ENCODE data around the gene SLC5A4. TPM values are rescaled to one million over a fixed set of nuclear protein-coding genes. Genes with fewer than 3 reads are reported as not detected.

Gene SLC5A4
- total RNA-seq, 1 experiment from 2014 or later, result not detected

DNA sequence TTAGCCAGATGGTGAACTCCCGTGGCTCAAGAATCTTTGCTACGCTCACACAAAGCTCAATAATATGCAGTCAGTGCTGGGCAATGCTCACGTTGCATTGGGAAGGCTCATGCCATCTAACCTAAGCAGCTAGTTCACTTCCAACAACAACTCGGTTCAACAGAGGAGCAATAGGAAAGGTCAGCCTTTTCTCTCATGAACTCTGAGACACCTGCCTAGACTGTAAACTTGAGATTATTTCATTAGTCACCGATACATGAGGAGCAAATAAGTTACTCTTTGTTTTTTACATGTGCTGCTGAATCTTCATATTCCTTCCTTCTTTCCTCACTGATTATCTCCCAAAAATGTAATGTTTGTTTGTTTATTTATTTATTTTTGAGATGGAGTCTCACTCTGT lies 9.0 kb downstream of the SLC5A4 start:
- POLR2A ChIA-PET (ENCODE audit: unreplicated experiment), result no interaction called here
- Histone ChIP-seq H3K9me3 (ENCODE audit: low read length) (no peaks in the 10 kb centered on the region), H3K36me3 (ENCODE audit: low read depth, low read length) (no peaks in the 10 kb centered on the region), H3K4me2 (ENCODE audit: low read length) (no peak overlapping the region), H4K20me1 (ENCODE audit: low read length) (no peaks in the 10 kb centered on the region), H3K4me3 (ENCODE audit: low read length) (no peak overlapping the region), H3K79me2 (ENCODE audit: low read length) (no peaks in the 10 kb centered on the region), H3K27me3 (ENCODE audit: low read length) (peaks cover 14% of the 10 kb centered on the region; the same call in 1 of the 2 replicates), H2AFZ (ENCODE audit: low read length) (no peak overlapping the region), H3F3A (ENCODE audit: low read length, unreplicated experiment) (no peaks in the 10 kb centered on the region), H3K9ac (ENCODE audit: low read length) (no peak overlapping the region), H3K27ac (ENCODE audit: low read length) (no peak overlapping the region), H3K4me1 (ENCODE audit: insufficient read depth, low read length) (no peaks in the 10 kb centered on the region), H3K9me2 (replicated peaks; ENCODE audit: low read length) (no peaks in the 10 kb centered on the region)
- DNase-seq (no peak), ATAC-seq (no peak)
- intact Hi-C loops (cut with micrococcal nuclease), result no loop called here
- CTCF ChIA-PET, result no interaction called here
- BruUV-seq (replicated peaks), result no TSS peak
- TF ChIP-seq EZH2phosphoT487 (IDR thresholded peaks at IDR 0.05; ENCODE audit: borderline replicate concordance, low read length) (no peak), EZH2 (IDR thresholded peaks at IDR 0.05; ENCODE audit: low read length, unreplicated experiment) (no peak)
- TF ChIP-seq, protein P1, sequence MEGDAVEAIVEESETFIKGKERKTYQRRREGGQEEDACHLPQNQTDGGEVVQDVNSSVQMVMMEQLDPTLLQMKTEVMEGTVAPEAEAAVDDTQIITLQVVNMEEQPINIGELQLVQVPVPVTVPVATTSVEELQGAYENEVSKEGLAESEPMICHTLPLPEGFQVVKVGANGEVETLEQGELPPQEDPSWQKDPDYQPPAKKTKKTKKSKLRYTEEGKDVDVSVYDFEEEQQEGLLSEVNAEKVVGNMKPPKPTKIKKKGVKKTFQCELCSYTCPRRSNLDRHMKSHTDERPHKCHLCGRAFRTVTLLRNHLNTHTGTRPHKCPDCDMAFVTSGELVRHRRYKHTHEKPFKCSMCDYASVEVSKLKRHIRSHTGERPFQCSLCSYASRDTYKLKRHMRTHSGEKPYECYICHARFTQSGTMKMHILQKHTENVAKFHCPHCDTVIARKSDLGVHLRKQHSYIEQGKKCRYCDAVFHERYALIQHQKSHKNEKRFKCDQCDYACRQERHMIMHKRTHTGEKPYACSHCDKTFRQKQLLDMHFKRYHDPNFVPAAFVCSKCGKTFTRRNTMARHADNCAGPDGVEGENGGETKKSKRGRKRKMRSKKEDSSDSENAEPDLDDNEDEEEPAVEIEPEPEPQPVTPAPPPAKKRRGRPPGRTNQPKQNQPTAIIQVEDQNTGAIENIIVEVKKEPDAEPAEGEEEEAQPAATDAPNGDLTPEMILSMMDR (conservative IDR thresholded peaks at IDR 0.05; ENCODE audit: low read depth, low read length), result no peak

DNA sequence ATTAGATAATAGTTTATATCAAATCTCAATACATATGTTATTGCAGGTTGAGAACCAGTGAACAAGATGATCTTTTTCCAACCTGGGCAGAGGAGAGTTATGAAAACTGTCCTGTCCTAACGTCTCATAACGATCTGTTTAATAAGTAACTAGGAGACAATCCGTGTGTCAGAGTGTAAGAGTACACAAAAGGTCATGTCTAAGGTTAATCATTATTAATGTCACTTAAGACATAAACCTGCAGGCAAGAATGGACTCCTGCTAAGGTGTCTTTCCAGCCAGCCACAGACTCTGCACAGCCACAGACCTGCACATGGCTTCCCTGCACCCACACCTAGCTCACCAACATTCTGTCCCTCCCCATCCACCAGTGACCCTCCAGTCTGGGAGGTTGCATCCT lies 10.1 kb downstream of the SLC5A4 start:
- Histone ChIP-seq H3K9ac (ENCODE audit: low read length) (no peak overlapping the region), H3K9me2 (replicated peaks; ENCODE audit: low read length) (no peaks in the 10 kb centered on the region), H3K27ac (ENCODE audit: low read length) (no peak overlapping the region), H3K4me2 (ENCODE audit: low read length) (no peak overlapping the region), H4K20me1 (ENCODE audit: low read length) (no peaks in the 10 kb centered on the region), H3K79me2 (ENCODE audit: low read length) (no peaks in the 10 kb centered on the region), H2AFZ (ENCODE audit: low read length) (no peak overlapping the region), H3K4me3 (ENCODE audit: low read length) (no peak overlapping the region), H3K27me3 (ENCODE audit: low read length) (peaks cover 14% of the 10 kb centered on the region; the same call in 1 of the 2 replicates), H3K4me1 (ENCODE audit: insufficient read depth, low read length) (no peaks in the 10 kb centered on the region), H3F3A (ENCODE audit: low read length, unreplicated experiment) (no peaks in the 10 kb centered on the region), H3K36me3 (ENCODE audit: low read depth, low read length) (no peaks in the 10 kb centered on the region), H3K9me3 (ENCODE audit: low read length) (no peaks in the 10 kb centered on the region)
- intact Hi-C loops (cut with micrococcal nuclease), result no loop called here
- no peak for TF ChIP-seq EZH2phosphoT487 (IDR thresholded peaks at IDR 0.05; ENCODE audit: borderline replicate concordance, low read length)
- POLR2A ChIA-PET (ENCODE audit: unreplicated experiment), result no interaction called here
- no peak for DNase-seq
- CTCF ChIA-PET, result no interaction called here
- BruUV-seq (replicated peaks), result no TSS peak
- no peak for ATAC-seq

DNA sequence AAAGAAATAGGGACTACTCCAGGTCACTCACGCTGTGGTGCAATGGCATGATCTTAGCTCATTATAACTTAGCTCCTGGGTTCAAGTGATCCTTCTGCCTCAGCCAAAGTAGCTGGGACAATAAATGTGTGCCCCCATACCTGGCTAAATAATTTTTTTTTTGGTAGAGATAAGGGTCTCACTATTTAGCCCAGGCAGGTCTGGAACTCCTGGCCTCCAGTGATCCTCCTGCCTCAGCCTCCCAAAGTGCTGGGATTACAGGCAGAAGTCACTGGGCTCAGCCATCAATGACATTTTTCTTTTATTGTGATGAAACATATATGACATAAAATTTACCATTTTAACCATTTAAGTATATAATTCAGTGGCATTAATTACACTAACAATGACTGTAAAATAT lies 10.6 kb downstream of the SLC5A4 start:
- POLR2A ChIA-PET (ENCODE audit: unreplicated experiment), result no interaction called here
- no peak for DNase-seq
- Histone ChIP-seq H3K27me3 (ENCODE audit: low read length) (peaks cover 14% of the 10 kb centered on the region; the same call in 1 of the 2 replicates), H3K9ac (ENCODE audit: low read length) (no peak overlapping the region), H3K79me2 (ENCODE audit: low read length) (no peaks in the 10 kb centered on the region), H3K9me3 (ENCODE audit: low read length) (no peaks in the 10 kb centered on the region), H3K4me3 (ENCODE audit: low read length) (no peak overlapping the region), H3K9me2 (replicated peaks; ENCODE audit: low read length) (no peaks in the 10 kb centered on the region), H3K4me2 (ENCODE audit: low read length) (no peak overlapping the region), H4K20me1 (ENCODE audit: low read length) (no peaks in the 10 kb centered on the region), H3K27ac (ENCODE audit: low read length) (no peak overlapping the region), H3K4me1 (ENCODE audit: insufficient read depth, low read length) (no peaks in the 10 kb centered on the region), H3F3A (ENCODE audit: low read length, unreplicated experiment) (no peaks in the 10 kb centered on the region), H3K36me3 (ENCODE audit: low read depth, low read length) (no peaks in the 10 kb centered on the region), H2AFZ (ENCODE audit: low read length) (no peak overlapping the region)
- CTCF ChIA-PET, result no interaction called here
- ATAC-seq, result no peak
- TF ChIP-seq, protein P1 (conservative IDR thresholded peaks at IDR 0.05; ENCODE audit: low read depth, low read length), result no peak
- no peak for TF ChIP-seq EZH2 (IDR thresholded peaks at IDR 0.05; ENCODE audit: low read length, unreplicated experiment)
- no peak for TF ChIP-seq EZH2phosphoT487 (IDR thresholded peaks at IDR 0.05; ENCODE audit: borderline replicate concordance, low read length)
- no TSS peak for BruUV-seq (replicated peaks)
- intact Hi-C loops (cut with micrococcal nuclease), result no loop called here

Data from PC-3 (cell line).